Keratinocyte (primary cell): ENCODE data around the gene CD40. TPM values are rescaled to one million over a fixed set of nuclear protein-coding genes. Genes with fewer than 3 reads are reported as not detected.

ENCODE experiments used
- DNase-seq: peaks from one replicate; pipeline ENCODE4 v3.0.0-alpha.2; 2011; ENCODE audit warnings: low read depth, missing footprints, low spot score
- FAIRE-seq: peaks from 2 replicates; lab custom pipeline; 2011; peaks lifted over from hg19 to GRCh38; lab: Jason Lieb, UNC
- H2AFZ ChIP-seq: 2 replicates; pipeline ENCODE4 v1.6.0; 2012; ENCODE audit warnings: low read length, control low read depth, inconsistent platforms; ENCODE audit not compliant: control insufficient read depth
- H3K27ac ChIP-seq: 2 replicates; pipeline ENCODE4 v1.5.1; 2011; ENCODE audit warnings: low read length; ENCODE audit not compliant: control insufficient read depth, insufficient read depth
- H3K27me3 ChIP-seq: 3 replicates; pipeline ENCODE4 v1.6.0; 2011; ENCODE audit warnings: low read length; ENCODE audit not compliant: control insufficient read depth, insufficient read depth; ENCODE audit errors: extremely low read depth
- H3K36me3 ChIP-seq, 2 experiments: 2 replicates in 1 of 2; 3 replicates in 1 of 2; pipeline ENCODE4 v1.5.1; 2011; ENCODE audit warnings: low read length in 2 of 2, mild to moderate bottlenecking in 1 of 2; ENCODE audit not compliant: control insufficient read depth in 2 of 2, insufficient read depth in 2 of 2; ENCODE audit errors: extremely low read depth in 1 of 2
- H3K4me1 ChIP-seq: 3 replicates; pipeline ENCODE4 v1.5.1; 2011; ENCODE audit warnings: low read length; ENCODE audit not compliant: control insufficient read depth, insufficient read depth; ENCODE audit errors: extremely low read depth
- H3K4me2 ChIP-seq: 3 replicates; pipeline ENCODE4 v1.6.0; 2011; ENCODE audit warnings: low read depth, low read length; ENCODE audit not compliant: control insufficient read depth, insufficient read depth; ENCODE audit errors: extremely low read depth
- H3K4me3 ChIP-seq, 3 experiments: fragments of 200-600 bp in 1 of 3; sonication (generic) in 1 of 3; 2 replicates in 2 of 3; 3 replicates in 1 of 3; pipeline ENCODE4 v1.5.1; 2011 to 2016; ENCODE audit warnings: low read length in 3 of 3, mild to moderate bottlenecking in 3 of 3, control low read depth in 2 of 3, inconsistent platforms in 1 of 3, low read depth in 1 of 3, mixed read lengths in 1 of 3, mixed run types in 1 of 3, moderate library complexity in 1 of 3; ENCODE audit not compliant: control insufficient read depth in 2 of 3, insufficient read depth in 2 of 3; ENCODE audit errors: extremely low read depth in 1 of 3
- H3K79me2 ChIP-seq: 2 replicates; pipeline ENCODE4 v1.6.0; 2012; ENCODE audit warnings: low read length; ENCODE audit not compliant: control insufficient read depth, insufficient read depth
- H3K9ac ChIP-seq: 3 replicates; pipeline ENCODE4 v1.6.0; 2011; ENCODE audit warnings: low read length; ENCODE audit not compliant: control insufficient read depth, insufficient read depth; ENCODE audit errors: extremely low read depth
- H3K9me1 ChIP-seq: 3 replicates; pipeline ENCODE4 v1.6.0; 2011; ENCODE audit warnings: low read length; ENCODE audit not compliant: control insufficient read depth, insufficient read depth; ENCODE audit errors: extremely low read depth
- H3K9me3 ChIP-seq: 2 replicates; pipeline ENCODE4 v1.5.1; 2012; ENCODE audit warnings: low read depth, low read length; ENCODE audit not compliant: control insufficient read depth
- H4K20me1 ChIP-seq: 3 replicates; pipeline ENCODE4 v1.6.0; 2011; ENCODE audit warnings: low read length; ENCODE audit not compliant: control insufficient read depth, insufficient read depth; ENCODE audit errors: extremely low read depth
- CTCF ChIP-seq, 3 experiments: IDR thresholded peaks in 1 of 3; conservative IDR thresholded peaks in 1 of 3; optimal IDR thresholded peaks in 1 of 3; 2 replicates in 2 of 3; 3 replicates in 1 of 3; pipeline versions ENCODE3 to v1.5.1; 2011; ENCODE audit warnings: low read length in 3 of 3, mild to moderate bottlenecking in 3 of 3, moderate library complexity in 2 of 3, control low read depth in 1 of 3, inconsistent platforms in 1 of 3; ENCODE audit not compliant: insufficient read depth in 2 of 3; ENCODE audit errors: extremely low read depth in 1 of 3
- EZH2 ChIP-seq: IDR thresholded peaks from one replicate; pipeline ENCODE4 v1.6.1; 2012; ENCODE audit warnings: inconsistent platforms, mild to moderate bottlenecking, low read length, moderate library complexity
- dilution Hi-C: fragments of 300-500 bp; cut with MboI; formaldehyde crosslinking; loops from one replicate; pipeline ENCODE4 v1.7.0; 2020; ENCODE audit warnings: low sequenced_read_pairs; ENCODE audit not compliant: extremely low pct_ligation_motif_present
- polyA plus RNA-seq, 5 experiments: library from polyadenylated mRNA; depleted of rRNA in 3 of 5; stranded (reverse) in 3 of 5; stranded (forward) in 1 of 5; unstranded in 1 of 5; fragments of >200 nt; gene quantifications; 1 replicate in 1 of 5; 2 replicates in 3 of 5; 3 replicates in 1 of 5; pipeline versions ENCODE4 v1.2.1 to v1.2.3, GENCODE V29; 2011 to 2012; ENCODE audit warnings: missing spikeins in 2 of 5, low read depth in 1 of 5, low replicate concordance in 1 of 5

The CD40 gene
- polyA plus RNA-seq, 1 donor (not counting 4 experiments of a cell fraction or from before 2014, with no cell fraction given): 13.4 TPM

GRCh38 chr20:46122516-46123481 is 4.7 kb downstream of the CD40 start:
- Histone ChIP-seq H3K9me3 (no peaks in the 10 kb centered on the region), H3K79me2 (no peaks in the 10 kb centered on the region), H3K9me1 (peaks cover 2% of the 10 kb centered on the region), H3K4me3 (no peak overlapping the region), H3K9ac (no peak overlapping the region), H3K4me1 (peaks cover 10% of the 10 kb centered on the region), H2AFZ (no peak overlapping the region), H3K27me3 (no peaks in the 10 kb centered on the region), H3K27ac (no peak overlapping the region), H4K20me1 (no peaks in the 10 kb centered on the region), H3K36me3 (peaks cover 1 to 3% of the 10 kb centered on the region in 2 experiments), H3K4me2 (no peak overlapping the region)
- FAIRE-seq: no peak
- TF ChIP-seq CTCF (optimal IDR thresholded peaks at IDR 0.05 in 1 of 3, IDR thresholded peaks at IDR 0.05 in 1 of 3, conservative IDR thresholded peaks at IDR 0.05 in 1 of 3; ENCODE audit: extremely low read depth in 1 of 3, insufficient read depth in 2 of 3, low read length in 3 of 3) (no peak), EZH2 (no peak)
- DNase-seq: no peak
- dilution Hi-C loops: no loop called here

DNA sequence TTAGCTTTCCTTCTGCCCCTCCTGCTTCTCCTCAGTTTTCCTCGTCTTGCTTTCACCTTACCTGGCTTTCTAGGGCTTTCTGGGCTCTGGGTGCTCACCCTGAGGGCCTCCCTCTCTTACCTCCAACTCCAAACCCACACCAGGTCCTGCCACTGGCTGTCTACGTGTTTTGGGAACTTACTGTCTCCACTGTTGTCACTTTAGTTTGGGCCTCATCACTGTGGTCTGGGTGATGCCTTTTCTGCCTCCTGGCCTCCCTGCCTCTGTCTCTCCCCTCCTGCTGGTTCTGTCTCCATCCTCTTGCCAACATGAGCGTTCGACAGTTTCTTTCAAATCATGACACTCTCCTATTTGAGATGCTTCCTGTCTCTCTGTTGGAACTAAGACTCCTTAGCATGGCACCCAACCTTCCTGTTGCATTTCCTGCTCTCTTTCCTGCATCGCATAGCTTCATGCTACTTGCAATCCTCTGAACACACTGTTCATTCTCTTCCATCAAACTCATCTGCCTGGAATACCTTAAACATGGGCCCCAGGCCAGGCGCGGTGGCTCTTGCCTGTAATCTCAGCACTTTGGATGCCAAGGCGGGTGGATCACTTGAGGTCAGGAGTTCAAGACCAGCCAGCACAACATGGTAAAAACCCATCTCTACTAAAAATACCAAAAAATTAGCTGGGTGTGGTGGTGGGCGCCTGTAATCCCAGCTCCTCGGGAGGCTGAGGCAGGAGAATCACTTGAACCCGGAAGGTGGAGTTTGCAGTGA is 5.5 kb downstream of the CD40 start:
- H3K27ac ChIP-seq: no peak overlapping the region
- no peaks in the 10 kb centered on the region for H3K9me3 ChIP-seq
- peaks cover 2% of the 10 kb centered on the region for H3K9me1 ChIP-seq
- H3K4me1 ChIP-seq: peaks cover 9% of the 10 kb centered on the region
- dilution Hi-C loops: no loop called here
- no peak overlapping the region for H3K9ac ChIP-seq
- H2AFZ ChIP-seq: no peak overlapping the region
- no peak for FAIRE-seq
- no peaks in the 10 kb centered on the region for H4K20me1 ChIP-seq
- DNase-seq: no peak
- no peaks in the 10 kb centered on the region for H3K27me3 ChIP-seq
- H3K4me2 ChIP-seq: no peak overlapping the region
- no peak overlapping the region for H3K4me3 ChIP-seq
- H3K79me2 ChIP-seq: no peaks in the 10 kb centered on the region
- H3K36me3 ChIP-seq: peaks cover 1 to 3% of the 10 kb centered on the region in 2 experiments
- TF ChIP-seq CTCF (optimal IDR thresholded peaks at IDR 0.05 in 1 of 3, IDR thresholded peaks at IDR 0.05 in 1 of 3, conservative IDR thresholded peaks at IDR 0.05 in 1 of 3; ENCODE audit: extremely low read depth in 1 of 3, insufficient read depth in 2 of 3, low read length in 3 of 3) (no peak), EZH2 (no peak)
